Fibroblast of the aortic adventitia (primary cell): ENCODE measurements around the gene SAT1. TPM values are rescaled to one million over a fixed set of nuclear protein-coding genes. Genes with fewer than 3 reads are reported as not detected.

Experiments
- DNase-seq: peaks from one replicate; pipeline ENCODE4 v3.0.0-alpha.2; 2010; ENCODE audit warnings: low read depth
- H3K4me3 ChIP-seq: 2 replicates; pipeline ENCODE4 v1.5.1; 2011; ENCODE audit warnings: low read depth, mild to moderate bottlenecking, control low read depth, low read length, moderate library complexity
- total RNA-seq: library from RNA; depleted of rRNA; stranded (reverse); fragments of >200 nt; gene quantifications from 2 replicates; pipeline ENCODE4 v1.2.3, GENCODE V29; 2012; ENCODE audit warnings: low replicate concordance
- TF ChIP-seq, protein P1 (sequence below): IDR thresholded peaks from 2 replicates; pipeline ENCODE4 v1.5.1; 2011; ENCODE audit warnings: mild to moderate bottlenecking, low read length, control low read depth, inconsistent platforms; ENCODE audit not compliant: insufficient read depth

The SAT1 gene
- total RNA-seq, 1 donor, result 75.7 TPM

DNA sequence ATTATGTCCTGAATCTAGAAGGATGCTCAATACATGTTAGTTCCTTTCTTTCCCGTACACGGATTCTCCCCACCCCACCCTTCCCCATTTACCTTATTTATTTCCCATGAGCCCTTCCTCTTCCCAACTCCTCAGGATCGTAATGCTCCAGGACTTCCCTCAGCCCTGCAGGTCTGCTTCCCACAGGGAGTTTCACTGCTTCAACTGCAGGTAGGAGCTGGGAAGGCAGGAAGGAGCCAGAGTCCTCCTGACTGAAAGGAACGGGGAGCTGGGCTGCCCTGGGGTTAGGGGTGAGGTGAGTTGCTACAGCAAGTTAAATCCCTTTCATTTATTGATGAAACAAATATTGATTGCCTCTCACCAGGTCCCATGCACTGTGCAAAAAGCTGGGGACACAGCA, 33.2 kb downstream of the SAT1 start:
- no peak overlapping the region for H3K4me3 ChIP-seq
- no peak for DNase-seq
- TF ChIP-seq, protein P1, sequence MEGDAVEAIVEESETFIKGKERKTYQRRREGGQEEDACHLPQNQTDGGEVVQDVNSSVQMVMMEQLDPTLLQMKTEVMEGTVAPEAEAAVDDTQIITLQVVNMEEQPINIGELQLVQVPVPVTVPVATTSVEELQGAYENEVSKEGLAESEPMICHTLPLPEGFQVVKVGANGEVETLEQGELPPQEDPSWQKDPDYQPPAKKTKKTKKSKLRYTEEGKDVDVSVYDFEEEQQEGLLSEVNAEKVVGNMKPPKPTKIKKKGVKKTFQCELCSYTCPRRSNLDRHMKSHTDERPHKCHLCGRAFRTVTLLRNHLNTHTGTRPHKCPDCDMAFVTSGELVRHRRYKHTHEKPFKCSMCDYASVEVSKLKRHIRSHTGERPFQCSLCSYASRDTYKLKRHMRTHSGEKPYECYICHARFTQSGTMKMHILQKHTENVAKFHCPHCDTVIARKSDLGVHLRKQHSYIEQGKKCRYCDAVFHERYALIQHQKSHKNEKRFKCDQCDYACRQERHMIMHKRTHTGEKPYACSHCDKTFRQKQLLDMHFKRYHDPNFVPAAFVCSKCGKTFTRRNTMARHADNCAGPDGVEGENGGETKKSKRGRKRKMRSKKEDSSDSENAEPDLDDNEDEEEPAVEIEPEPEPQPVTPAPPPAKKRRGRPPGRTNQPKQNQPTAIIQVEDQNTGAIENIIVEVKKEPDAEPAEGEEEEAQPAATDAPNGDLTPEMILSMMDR, result no peak

DNA sequence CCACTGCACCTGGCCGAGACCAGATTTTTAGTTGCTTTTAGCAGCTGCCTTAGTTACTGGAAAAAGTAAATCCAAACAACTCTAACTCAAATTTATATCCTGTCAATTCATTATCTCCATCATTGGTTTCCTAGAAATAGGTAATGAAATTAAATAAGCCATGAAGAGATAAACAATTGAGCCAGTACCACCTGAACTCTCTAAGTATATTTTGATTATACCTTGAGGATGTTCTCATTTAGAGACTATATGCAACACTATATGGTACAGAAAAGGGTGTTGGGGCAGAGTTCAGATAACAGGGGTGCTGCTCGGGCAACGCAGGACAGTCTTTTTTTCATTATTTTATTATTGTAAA, 35.0 kb downstream of the SAT1 start:
- TF ChIP-seq, protein P1, result no peak
- no peak overlapping the region for H3K4me3 ChIP-seq
- DNase-seq, result no peak

DNA sequence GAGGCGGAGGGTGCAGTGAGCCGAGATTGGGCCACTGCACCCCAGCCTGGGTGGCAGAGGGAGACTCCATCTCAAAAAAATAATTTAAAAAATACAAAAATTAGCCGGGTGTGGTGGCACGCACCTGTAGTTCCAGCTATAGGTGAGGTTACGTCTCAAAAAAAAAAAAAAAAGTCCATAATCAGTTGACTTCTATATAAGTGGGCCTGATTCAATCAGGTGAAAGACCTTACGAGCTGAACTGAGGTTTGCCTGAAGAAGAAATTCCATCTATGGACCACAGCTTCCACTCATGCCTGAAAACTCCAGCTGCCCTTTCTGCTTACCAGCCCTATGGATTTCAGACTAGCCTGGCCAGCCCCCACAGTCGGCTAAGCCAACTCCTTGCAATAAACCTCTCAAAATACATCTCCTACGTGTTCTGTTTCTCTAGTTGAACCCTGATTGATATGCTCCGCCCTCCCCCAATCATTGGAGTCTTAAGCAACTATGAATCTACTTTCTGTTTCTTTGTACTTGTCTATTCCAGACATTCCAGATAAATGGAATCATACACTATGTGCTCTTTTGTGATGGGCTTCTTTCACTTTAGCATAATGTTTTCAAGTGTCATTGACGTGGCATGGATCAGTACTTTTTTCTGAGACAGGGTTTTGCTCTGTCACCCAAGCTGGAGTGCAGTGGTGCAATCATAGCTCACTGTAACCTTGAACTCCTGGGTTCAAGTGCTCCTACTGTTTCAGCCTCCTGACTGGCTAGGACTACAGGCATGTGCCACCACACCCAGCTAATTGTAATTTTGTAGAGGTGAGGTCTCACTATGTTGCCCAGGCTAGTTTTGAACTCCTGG, 36.6 kb downstream of the SAT1 start:
- TF ChIP-seq, protein P1, result no peak
- no peak overlapping the region for H3K4me3 ChIP-seq
- peak; percentile 28 for DNase-seq

- no peak for DNase-seq
- TF ChIP-seq, protein P1, result no peak
Observed at GRCh38 chrX:23820235-23820782, 37.3 kb downstream of the SAT1 start.

DNA sequence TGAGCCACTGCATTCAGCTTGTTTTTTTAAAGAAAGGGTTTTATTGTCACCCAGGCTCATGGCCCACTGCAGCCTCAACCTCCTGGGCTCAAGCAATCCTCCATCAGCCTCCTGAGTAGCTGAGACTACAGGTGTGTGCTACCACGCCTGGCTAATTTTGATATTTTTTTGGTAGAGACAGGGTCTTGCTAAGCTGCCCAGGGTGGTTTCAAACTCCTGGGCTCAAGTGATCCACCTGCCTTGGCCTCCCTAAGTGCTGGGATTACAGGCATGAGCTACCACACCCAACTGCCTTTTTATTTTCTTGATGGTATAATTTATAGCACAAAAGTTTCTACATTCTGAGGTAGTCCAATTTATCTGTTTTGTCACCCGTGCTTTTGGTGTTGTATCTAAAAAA, 38.9 kb downstream of the SAT1 start:
- no peak overlapping the region for H3K4me3 ChIP-seq
- no peak for DNase-seq

More at GRCh38 chrX:23820235-23820782, 37.3 kb downstream of the SAT1 start:
- H3K4me3 ChIP-seq, result no peak overlapping the region

GRCh38 chrX:23822397-23822796, 39.4 kb downstream of the SAT1 start:
- no peak overlapping the region for H3K4me3 ChIP-seq
- peak; percentile 43 for DNase-seq
- TF ChIP-seq, protein P1, result no peak

More for the DNA sequence above, 38.9 kb downstream of the SAT1 start:
- TF ChIP-seq, protein P1, result no peak
